Measurements from ENCODE around the gene CANT1. TPM values are rescaled to one million over a fixed set of nuclear protein-coding genes. Genes with fewer than 3 reads are reported as not detected.

The CANT1 gene
- total RNA-seq, 2 donors from 2014 or later: 302 to 322 TPM

DNA sequence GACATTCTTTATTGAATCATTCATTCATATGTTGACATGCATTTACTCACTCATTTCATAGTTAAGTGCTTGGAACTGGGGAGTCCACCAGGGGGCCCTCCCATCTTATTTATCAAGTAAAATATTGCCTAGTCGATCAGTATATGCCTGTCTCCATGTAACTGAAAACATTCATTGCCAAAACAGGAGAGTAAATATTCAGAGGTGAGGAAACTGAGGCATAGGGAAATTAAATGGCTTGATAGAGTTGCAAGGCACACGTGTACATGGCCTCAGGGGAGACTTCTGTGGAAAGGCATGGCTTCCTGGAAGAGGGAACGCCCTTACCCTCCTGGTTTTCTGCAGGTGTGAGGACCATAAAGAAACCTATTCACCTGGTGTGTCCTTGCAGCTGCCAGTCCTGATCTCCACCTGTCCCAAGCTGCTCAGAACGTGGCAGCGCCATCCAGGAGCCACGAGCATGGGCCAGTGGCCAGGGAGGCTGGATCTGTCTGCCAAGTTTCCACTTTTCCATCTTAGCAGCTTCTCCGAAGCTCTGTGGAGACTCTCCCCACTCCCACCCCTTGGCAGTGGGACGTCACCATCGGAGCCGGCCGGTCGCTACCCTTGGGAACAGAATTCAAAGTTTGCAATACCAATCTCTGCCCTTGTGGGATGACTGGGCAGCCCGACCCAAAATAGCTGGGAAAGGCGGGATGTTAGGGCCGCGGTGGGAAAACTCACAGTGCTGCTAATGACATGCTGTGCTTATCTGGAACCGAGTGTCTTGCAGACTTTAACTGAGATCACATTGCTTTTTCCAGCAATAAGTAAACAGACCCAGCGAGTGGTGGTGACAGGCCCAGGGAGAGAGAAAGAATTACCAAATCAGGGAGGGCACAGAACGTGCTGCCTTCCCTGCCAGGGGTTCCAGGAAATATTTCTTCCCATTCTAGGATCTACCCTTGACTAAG lies 10.3 kb upstream of the CANT1 start:
- ATAC-seq: peak; percentile 79
- intact Hi-C loops (cut with DNase I, micrococcal nuclease): no loop called here
- DNase-seq: peak; percentile 65 to 79

GRCh38 chr17:79019261-79019631 lies 9.7 kb upstream of the CANT1 start:
- ATAC-seq: peak; percentile 69
- intact Hi-C loops (cut with DNase I, micrococcal nuclease): no loop called here
- no peak for DNase-seq

- intact Hi-C loops (cut with DNase I, micrococcal nuclease): no loop called here
Measured at GRCh38 chr17:79018370-79018695, 8.8 kb upstream of the CANT1 start.

GRCh38 chr17:79017546-79018369 lies 8.2 kb upstream of the CANT1 start:
- intact Hi-C loops (cut with DNase I, micrococcal nuclease): no loop called here
- ATAC-seq (no peak), DNase-seq (peak in 1 of 2 donors; percentile 9)

More at GRCh38 chr17:79018370-79018695, 8.8 kb upstream of the CANT1 start:
- ATAC-seq (no peak), DNase-seq (peak in 1 of 2 donors; percentile 9)

GRCh38 chr17:79014158-79014758 lies 4.7 kb upstream of the CANT1 start:
- no peak for ATAC-seq
- no peak for DNase-seq
- intact Hi-C loops (cut with DNase I, micrococcal nuclease): no loop called here

DNA sequence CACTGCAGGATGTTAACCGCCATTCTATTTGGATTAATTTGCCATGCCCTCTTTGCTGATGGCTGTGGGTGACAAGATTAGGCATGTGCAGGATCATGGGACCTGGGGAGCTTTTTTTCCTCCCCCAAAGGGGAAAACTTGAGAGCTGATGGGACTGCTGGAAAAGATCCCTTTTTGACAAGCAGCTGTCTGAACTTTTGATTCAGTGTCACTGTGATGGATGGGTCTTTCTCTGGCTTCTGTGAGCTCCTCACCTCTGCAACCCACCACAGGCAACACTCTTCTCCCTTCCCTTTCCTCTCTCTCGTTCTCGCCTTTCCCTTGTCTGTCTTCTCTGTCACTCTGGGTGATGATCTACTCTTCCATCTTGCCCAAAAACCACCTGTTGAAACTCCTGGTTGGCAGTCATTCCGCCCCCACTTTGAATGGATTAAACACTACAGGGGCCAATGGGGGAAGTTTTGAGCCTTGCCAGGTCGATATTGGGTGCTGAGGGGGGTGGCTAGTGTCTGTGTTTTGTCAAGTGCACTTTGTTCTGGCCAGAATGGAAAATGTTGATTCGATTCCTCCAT lies 3.1 kb upstream of the CANT1 start:
- no peak for ATAC-seq
- intact Hi-C loops (cut with DNase I, micrococcal nuclease): no loop called here
- no peak for DNase-seq

- DNase-seq (no peak), ATAC-seq (no peak)
- intact Hi-C loops (cut with DNase I, micrococcal nuclease): no loop called here
Measured at GRCh38 chr17:79011451-79012147, 2.0 kb upstream of the CANT1 start.

DNA sequence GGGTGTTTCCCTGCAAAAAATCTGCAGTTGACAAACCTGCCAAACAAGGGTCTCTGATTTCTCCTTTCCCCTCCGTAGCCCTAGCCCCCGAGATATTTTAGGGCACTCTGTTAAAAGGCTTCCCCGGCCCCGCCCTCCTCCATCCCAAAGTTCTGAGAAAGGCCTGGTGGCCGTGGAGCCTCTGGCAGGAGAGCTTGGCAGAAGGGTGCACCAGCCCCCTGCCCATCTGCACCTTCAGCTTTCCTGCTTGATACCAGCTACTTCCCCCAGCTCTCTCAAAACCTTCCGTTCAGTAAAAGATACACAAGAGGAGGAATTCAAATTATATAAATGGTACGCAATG lies 711 bp upstream of the CANT1 start:
- intact Hi-C loops (cut with DNase I, micrococcal nuclease): no loop called here
- ATAC-seq (no peak), DNase-seq (no peak)

DNA sequence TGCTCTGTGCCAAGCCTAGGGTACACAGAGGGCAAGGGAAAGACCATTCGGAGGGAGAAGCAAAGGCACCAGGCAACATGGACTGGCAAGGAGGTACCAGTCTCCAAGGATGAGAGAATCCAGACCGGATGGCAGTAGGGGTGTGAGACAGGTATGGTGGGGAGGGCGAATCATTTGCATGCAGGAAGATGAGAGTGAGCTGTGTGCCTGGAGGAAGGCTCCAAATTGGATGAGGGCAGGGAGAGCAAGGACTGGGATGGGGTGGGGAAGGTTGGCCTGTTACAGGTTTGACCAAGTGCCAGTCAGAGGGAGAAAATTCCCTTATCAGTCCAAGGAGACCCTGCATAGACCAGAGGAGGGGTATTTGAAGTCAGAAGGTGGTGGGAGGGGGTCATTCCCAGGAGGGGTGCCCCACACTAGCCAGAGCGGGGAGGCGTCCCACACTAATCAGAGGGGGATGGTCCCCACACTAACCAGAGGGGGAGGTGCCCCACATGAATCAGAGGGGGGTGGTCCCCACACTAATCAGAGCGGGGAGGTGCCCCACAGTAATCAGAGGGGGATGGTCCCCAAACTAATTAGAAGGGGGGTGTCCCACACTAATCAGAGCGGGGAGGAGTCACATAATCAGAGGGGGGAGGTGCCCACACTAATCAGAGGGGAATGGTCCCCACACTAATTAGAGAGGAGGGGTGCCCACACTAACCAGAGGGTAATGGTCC lies 737 bp downstream of the CANT1 start:
- peak; percentile 13 to 34 for DNase-seq
- no peak for ATAC-seq
- intact Hi-C loops (cut with DNase I, micrococcal nuclease): no loop called here

- intact Hi-C loops (cut with DNase I, micrococcal nuclease): no loop called here
- DNase-seq (peak; percentile 72 to 74), ATAC-seq (peak; percentile 42)
Measured at GRCh38 chr17:79007504-79008381, 1.8 kb downstream of the CANT1 start.

DNA sequence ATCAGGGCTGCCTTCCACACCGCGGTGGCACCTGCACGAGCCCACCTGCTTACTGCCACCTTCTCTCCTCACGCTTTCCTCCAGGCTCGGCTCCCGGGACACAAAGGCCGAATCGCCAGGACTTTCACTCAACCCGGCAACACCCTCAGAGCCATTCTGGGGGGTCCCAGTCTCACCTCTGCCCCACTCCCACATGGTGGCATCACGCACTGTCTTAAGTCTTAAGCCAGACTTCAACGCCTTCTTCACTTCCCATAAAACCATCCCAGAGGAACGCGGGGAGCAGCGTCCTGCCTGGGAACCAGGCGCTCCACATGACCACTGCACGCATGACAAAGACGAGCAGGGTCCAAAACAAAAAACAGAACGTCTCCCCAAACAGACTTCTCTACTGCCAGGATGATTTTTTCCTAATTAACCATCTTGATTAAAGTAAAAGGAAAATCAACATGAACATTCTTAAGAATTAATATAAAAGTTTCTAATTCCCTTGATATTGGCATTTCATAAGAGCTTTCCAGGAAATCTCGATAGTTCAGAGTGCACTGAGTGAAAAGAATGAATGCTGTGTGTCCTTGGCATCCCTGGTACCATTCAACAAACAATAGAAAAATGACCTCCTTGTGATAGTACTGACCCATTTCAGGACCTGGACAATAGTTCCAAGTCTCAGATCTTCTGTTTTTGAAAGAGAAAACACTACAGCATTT lies 2.6 kb downstream of the CANT1 start:
- DNase-seq (peak in 1 of 2 donors; percentile 18), ATAC-seq (no peak)
- intact Hi-C loops (cut with DNase I, micrococcal nuclease): no loop called here

DNA sequence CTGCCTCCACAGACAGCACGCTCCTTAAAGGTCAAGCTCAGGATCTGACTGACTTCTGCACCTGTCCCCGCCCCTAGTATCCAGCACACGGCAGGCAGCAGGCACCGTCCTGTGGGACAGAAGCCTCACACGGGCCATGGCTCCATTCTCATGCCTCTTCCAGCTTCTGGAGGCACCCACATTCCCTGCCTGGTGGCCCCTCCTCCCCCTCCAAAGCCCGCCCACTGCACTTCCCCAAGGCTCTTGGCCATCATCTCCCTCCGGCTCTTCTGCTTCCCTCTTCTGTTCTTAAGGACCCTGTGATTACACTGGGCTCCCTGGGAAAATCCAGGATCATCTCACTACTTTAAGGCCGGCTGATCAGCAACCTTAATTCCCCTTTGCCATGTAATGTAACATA lies 3.5 kb downstream of the CANT1 start:
- intact Hi-C loops (cut with DNase I, micrococcal nuclease): no loop called here
- peak; percentile 64 to 67 for DNase-seq
- peak; percentile 20 for ATAC-seq

- DNase-seq: peak; percentile 84 to 93
- ATAC-seq: peak; percentile 71
- intact Hi-C loops (cut with DNase I, micrococcal nuclease): no loop called here
Measured at GRCh38 chr17:79005063-79005861, 4.3 kb downstream of the CANT1 start.

GRCh38 chr17:79003661-79004411 lies 5.7 kb downstream of the CANT1 start:
- intact Hi-C loops (cut with DNase I, micrococcal nuclease): no loop called here
- DNase-seq (peak; percentile 32 to 50), ATAC-seq (no peak)

Data from left colon (tissue), 2 donors.